Stimulated activated CD4-positive, alpha-beta T cell treated with anti-CD3 and anti-CD28 coated beads, Interleukin-4, amount 100 ng/mL, for 24 hours (primary cell): ENCODE measurements around the gene VPS35L.

Experiments used
- DNase-seq: peaks from one replicate; pipeline ENCODE4 v3.0.0-alpha.2; 2020

VPS35L gene

GRCh38 chr16:19696961-19697360, 141.5 kb downstream of the VPS35L start:
- DNase-seq: no peak

DNA sequence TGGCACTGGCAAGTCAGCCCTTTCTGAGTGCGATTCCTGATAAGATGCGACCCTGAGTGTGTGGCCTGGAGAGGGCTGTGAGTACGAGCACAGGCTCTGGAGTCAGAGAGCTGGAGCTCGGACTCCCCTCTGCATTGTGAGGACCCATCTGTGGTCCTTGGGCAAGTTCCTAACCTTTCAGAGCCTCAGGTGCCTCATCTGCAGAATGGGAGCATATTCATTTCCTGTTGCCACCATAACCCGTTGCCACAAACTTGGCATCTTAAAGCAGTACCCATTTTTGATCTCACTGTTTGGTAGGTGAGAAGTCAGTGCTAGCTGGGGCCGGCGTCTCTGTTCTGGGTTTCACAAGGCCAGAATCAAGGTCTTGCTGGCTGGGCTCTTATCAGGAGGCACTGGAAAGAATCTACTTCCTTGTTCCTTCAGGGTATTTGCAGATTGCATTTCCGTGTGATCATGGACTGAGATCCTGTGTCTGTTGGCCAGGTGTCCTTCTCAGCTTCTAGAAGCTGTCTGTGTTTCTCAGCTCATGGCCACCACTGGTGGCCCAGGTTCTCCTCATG, 142.3 kb downstream of the VPS35L start:
- no peak for DNase-seq

- DNase-seq: no peak
These were observed 143.3 kb downstream of the VPS35L start for GRCh38 chr16:19698480-19699465.

DNA sequence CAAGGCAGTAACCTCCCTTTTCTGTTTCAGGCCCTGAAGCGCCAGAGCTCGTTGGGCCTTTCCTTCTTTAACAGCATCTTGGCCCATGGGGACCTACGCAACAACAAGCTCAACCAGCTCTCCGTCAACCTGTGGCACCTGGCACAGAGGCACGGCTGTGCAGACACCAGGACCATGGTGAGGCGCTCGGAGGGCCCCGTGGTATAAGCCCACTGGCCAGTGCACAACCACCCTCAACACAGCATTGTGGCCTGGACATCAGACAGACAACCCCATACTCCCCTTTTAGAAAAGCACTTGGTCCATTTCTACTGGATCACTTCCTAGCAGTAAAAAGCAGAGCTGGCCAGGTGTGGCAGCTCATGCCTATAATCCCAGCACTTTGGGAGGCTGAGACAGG, 144.0 kb downstream of the VPS35L start:
- DNase-seq: no peak

DNA sequence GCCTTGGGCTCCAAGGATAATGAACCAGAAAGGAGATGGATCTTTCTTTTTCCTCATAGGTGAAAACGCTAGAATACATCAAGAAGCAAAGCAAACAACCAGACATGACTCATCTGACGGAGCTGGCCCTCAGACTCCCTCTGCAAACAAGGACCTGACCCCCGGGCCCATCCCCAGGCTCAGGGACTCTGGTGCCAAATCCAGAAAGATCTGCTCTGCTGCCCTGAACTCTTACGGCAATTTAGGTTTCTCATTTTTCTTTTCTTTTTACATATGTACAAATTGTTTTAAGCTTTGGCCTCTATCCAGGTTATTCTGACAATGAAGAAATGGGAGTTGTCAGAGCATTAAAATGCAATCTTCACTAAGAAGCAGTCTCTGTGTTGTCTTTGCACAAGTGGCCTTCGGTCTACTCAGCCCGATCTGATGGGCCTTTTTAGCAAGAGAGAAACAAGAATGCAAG, 144.8 kb downstream of the VPS35L start:
- DNase-seq: no peak

DNA sequence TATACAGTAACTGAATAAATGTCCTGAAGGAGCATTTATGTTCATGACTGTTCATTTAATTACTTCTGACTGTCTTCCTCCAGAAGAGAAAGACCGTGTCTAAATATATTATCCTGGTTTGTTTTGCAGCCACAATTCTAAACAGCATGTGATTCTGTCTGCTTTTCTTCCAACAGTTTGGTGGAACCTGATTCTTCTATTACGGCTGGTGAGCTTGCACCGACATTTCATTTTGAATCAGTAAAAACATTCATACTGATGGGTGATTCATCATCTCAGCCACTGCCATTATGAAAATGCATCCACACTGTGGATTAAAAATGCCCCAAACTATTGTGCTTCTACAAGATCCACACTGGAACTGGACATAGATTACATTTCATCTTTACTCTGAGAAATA, 145.6 kb downstream of the VPS35L start:
- no peak for DNase-seq

GRCh38 chr16:19703172-19703889, 147.8 kb downstream of the VPS35L start:
- no peak for DNase-seq

GRCh38 chr16:19704321-19705145, 149.0 kb downstream of the VPS35L start:
- no peak for DNase-seq

- no peak for DNase-seq
These were observed 149.6 kb downstream of the VPS35L start for GRCh38 chr16:19705146-19705501.

GRCh38 chr16:19705843-19706242, 150.3 kb downstream of the VPS35L start:
- no peak for DNase-seq

GRCh38 chr16:19706846-19707245, 151.3 kb downstream of the VPS35L start:
- no peak for DNase-seq

DNA sequence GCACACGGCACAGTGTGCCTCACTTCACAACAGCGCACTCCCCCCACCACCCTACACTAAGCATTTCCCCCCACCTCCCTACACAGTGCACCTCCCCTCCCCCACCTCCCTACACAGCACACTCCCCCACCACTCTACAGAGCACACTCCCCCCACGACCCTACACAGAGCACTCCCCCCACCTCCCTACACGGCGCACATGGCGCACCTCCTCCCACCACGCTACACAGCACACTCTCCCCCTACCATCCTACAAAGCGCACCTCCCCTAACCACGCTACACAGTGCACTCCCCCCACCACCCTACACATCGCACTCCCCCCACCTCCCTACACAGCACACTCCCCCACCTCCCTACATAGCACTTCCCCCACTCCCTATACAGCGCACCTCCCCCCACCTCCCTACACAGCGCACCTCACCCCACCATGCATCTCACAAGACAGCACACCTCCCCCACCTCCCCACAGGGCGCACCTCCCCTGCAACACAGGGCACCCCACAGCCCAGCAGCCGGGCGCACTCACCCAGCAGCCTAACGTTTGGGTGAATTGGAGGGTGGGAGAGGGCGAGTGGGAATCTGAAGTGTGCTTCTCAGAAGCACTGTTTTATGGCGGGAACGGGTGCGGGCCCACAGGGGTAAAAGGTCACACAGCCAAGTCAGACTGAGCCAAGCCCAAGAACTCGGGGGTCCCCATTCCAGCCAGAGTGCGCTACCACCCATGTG, 152.2 kb downstream of the VPS35L start:
- DNase-seq: no peak

- no peak for DNase-seq
These were observed 153.0 kb downstream of the VPS35L start for GRCh38 chr16:19708296-19709205.

DNA sequence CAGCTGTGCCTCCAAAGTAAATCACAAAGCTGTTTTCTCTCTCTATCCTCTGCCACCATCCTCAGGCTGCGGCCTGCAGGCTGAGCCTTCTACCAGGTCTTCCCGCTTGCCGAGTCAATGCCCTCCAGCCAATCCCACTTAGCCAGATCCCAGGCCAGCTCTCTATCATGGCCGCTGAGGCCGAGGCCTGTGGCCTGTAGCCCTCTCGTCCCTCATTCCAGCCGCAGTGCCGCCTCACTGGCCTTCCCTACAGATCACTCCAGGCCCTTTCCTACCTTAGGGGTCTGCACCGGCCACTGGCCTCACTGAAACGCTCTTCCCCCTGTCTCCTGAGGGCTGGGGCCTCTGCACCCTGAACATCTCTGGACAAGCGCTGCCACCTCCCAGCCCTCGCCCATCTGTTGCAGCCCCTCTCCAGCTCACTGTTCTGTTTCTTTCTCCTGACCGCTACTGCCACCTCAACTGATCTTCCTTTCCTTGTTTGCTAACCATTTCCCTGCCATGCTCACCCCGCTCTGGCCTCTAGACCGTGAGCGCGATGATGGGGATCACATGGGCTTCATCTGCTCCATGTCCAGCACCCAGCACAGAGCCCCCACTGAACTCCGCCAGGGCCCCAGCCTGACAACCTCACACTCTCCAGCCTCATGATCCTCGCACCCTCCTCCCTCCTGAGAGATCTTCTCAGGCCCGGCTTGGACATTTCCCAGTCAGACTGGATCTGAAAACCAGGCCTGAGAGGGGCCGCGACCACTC, 154.1 kb downstream of the VPS35L start:
- DNase-seq: no peak

GRCh38 chr16:19710191-19710908, 154.8 kb downstream of the VPS35L start:
- no peak for DNase-seq

DNA sequence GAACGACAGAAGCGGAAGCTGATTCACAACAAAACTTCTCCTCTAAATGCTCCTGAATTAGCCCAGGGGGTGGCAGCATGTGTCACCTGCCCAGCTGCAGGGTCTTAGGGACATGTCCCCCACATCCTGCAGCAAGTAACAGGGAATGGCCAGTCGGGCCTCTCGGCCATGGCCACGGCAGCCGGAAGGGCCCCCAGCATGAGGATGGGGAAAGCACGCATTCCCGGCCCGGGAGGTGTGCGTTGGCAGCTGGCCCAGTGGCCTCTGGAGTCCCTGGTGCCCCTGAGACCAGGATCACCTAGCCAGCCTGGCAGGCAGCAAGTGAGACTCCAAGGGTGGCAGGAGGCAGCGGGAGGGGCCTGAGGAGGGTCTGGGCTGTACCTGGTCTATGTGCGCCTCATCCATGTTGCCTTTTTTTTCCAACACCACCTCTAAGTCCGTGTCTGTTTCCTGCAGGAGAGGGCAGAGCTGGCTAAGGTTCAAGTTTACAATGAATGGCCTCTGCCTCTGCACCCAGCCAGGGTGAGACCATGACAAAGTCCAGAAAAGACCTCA, 155.6 kb downstream of the VPS35L start:
- DNase-seq: no peak

GRCh38 chr16:19711643-19712042, 156.1 kb downstream of the VPS35L start:
- no peak for DNase-seq

DNA sequence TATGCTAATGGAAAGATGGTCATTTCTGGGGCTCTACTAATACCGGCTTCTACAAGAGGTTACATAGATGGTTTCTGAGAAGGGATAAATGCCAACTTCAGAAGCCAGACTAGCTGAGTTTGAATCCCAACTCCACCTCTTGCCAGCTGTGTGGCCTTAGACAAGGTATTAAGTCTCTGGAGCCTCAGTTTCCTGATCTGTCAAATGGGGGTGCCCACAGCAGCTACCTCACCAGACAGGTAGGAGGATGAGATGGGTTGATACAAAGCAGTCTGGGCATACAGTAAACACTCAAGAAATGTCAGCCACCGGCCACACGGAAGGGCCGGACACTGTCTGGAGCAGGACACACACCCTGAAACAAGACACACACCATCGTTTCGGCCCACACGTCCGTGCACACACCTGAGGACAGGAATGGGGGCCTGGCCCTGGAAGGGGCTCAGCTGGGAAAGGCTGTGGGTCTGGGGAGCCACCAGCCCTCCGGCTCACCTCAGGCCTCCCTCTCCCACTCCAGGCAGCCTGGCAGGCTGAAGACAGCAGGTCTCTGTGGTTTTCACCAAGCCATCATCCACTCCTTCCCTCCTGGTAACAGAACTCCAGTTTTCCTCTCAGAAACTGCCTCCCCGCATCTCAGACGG, 157.0 kb downstream of the VPS35L start:
- DNase-seq: no peak

DNA sequence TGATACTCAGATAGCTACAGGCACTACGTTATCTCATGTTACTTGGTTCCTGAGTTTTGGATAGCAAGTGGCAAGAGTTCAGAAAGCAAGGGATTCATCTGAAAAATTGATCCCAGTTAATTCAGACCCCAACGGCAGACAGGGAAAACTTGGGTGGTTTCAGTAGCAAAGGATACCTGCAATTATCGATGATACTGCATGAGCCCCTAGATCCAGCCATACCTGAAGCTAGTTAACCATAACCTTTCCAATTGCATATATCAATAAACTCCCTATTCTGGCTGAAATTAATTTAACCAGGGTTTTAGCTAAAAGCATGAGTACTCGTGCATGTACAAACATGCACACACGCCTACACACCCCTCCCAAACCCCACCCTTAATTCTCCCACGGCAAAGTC, 158.2 kb downstream of the VPS35L start:
- no peak for DNase-seq
